NCI-H510A treated with DMSO at 0.1 percent for 48 hours (cell line): Measurements from ENCODE around the gene ACVR1.

ENCODE experiments used
- DNase-seq: peaks from one replicate; lab custom pipeline; 2025; lab: John Stamatoyannopoulos, UW

Gene ACVR1

GRCh38 chr2:157853211-157853610, 22.9 kb downstream of the ACVR1 start:
- no peak for DNase-seq

DNA sequence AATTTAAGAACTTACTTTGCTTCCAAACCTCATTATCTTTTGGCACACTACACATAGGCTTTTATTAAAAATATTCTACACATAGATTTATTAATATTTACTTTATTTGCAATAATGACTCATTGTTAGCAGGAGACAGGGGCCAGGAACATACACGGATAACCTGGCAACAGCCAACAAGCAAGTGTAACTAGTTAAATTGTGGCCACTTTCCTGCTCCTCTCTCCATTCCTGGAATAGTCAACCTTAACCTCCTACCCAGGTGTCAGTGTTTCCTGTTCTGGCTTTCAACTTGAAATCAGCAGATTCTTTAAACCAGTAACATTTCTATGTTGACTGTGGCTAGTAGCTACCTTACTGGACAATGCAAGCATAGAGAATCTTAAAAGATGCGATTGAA, 26.5 kb downstream of the ACVR1 start:
- DNase-seq = no peak

- no peak for DNase-seq
Observed at GRCh38 chr2:157848213-157848612, 27.9 kb downstream of the ACVR1 start.

- DNase-seq = peak; percentile 47
Observed at GRCh38 chr2:157845081-157845480, 31.0 kb downstream of the ACVR1 start.

DNA sequence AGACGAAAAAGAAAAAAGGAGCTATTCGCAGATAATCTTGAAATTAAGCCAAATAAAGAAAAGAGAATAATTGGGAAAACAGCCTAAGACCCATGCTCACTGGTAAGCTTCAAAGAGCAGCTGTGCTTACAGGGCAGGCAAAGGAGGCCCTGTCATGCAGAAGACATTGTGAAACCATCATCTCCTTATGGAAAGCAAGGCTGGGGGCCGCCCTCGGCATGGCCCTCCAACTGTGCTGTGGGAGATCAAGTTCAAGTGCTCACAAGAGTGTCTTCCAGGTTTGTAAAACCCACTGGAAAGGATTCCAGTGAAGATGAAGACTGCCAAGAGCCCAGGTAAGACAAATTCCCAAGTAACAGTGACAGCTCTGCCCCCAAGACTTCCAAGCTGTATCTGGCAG, 32.2 kb downstream of the ACVR1 start:
- DNase-seq = no peak

DNA sequence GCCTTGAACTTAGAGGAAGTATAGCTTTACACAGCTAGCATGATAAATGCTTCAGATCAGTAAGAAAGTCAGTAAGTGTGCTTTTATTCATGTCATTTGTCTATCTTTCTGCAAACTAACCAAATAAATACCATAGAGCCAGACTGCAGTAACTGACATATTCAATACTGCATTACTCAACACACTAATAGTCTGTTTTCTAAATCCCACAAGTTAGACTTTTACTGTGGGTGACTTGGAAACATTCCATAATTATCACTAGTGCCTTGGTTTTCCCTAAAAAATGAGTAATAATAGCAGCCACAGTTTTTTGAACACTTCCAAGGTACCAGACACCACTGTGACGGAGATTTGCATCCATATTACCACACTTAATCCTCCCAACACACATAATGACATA, 33.0 kb downstream of the ACVR1 start:
- DNase-seq = no peak

- no peak for DNase-seq
Observed at GRCh38 chr2:157842106-157842879, 33.8 kb downstream of the ACVR1 start.

DNA sequence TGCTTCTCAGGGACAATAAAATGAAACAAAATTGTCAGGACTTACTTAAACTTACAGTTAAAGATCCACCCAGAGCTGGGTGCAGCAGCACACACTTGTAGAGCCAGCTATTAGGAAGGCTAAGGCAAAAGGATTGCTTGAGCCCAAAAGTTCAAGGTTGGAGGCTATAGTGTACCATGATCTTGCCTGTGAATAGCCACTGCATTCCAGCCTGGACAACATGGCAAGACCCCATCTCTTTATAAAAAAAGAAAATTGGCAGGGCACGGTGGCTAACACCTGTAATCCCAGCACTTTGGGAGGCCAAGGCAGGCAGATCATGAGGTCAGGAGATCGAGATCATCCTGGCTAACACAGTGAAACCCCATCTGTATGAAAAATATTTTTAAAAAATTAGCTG, 34.6 kb downstream of the ACVR1 start:
- no peak for DNase-seq

- peak; percentile 63 for DNase-seq
Observed at GRCh38 chr2:157840568-157841156, 35.5 kb downstream of the ACVR1 start.

GRCh38 chr2:157839822-157840221, 36.3 kb downstream of the ACVR1 start:
- peak; percentile 48 for DNase-seq

DNA sequence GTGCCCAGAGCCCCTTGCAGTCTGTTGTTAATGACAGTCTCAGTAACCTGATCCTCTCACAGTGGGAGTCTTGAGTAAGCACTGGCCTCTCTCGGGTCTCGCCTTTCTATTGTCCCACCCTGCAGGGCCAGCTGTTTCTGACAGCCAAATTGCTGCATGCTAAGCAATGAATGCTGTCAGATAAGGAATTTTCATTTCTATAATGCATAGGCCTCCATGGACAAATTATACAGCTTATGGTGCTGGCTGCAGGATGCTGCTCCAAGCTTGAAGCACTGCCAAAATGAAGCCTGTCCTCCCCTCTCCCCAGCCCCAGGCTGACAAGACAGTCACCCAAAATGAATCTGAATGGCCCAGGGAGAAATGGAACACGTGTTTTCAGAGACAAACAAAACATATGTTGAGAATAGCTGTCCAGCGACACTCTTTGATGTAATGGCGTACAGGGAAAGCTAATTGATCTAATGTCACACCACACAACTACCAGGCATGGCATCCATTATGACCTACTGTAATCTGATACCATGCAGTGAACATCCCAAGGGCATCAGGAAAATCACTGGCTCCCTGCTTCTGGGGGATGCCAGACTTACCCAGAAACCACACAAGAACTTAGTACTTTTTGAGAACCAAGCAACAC, 36.8 kb downstream of the ACVR1 start:
- DNase-seq = peak; percentile 66

GRCh38 chr2:157838442-157839161, 37.5 kb downstream of the ACVR1 start:
- peak; percentile 69 for DNase-seq

DNA sequence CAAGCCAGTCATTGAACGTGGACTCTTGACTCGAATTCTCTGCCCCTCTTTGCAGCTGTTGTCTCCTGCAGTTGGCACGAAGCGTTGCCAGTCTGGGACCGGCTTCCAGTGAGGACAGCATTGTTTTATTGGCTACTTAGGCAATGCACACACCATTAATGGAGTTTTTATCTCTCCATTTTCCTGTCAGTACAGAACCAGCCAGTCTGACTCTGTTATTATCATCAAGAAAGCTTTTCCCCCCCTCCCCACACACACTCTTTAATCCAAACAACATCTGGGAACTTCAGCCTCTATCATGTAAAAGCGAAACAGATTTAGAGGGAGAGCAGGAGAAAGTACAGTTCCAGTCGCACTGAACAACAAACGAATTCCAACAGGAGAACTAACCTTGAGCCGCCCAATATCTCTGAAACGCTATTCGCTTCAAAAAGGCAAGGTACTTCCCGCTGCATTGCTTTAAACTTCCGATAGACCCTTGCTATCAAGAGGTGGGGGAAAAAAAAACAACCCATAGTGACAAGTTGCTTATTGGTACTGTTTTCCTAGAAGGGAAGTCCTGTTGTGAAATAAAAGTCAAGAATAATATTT, 38.2 kb downstream of the ACVR1 start:
- peak; percentile 55 for DNase-seq

DNA sequence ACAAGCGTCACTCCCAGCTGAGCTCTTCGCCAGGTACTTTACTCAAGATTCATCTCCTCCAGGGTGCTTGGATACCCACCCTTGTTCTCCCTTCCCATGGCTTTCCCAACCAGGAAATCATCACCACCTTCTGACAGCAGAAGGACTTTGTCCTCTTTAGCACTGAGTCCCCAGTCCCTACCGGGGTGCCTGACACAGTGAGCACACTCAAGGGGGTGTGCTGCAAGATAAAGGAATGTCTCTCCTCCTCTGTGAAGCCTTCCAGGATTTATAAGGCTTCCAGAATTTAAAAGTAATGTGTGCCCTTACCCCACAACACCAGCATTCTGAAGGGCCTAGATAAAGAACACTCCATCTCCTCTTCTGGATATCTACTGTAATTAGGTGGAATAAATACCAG, 39.6 kb downstream of the ACVR1 start:
- no peak for DNase-seq

DNA sequence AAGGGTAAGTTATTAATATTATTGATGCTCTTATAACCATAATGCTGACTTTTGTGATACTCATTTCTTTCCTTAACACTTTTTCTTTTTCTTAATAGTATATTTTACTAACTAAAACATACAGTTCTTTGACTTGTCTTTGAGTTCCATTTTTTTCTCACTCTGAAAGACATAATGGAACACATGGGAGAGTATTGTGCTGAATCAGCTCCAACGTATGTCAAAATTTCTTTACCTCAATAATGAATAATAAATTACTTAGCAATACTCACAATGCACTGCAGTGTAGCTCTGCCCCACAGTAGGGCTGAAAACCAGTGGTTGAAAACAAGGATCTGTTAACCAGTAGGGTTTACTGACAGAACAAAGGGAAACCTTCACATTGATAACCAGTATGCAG, 40.7 kb downstream of the ACVR1 start:
- DNase-seq = no peak

DNA sequence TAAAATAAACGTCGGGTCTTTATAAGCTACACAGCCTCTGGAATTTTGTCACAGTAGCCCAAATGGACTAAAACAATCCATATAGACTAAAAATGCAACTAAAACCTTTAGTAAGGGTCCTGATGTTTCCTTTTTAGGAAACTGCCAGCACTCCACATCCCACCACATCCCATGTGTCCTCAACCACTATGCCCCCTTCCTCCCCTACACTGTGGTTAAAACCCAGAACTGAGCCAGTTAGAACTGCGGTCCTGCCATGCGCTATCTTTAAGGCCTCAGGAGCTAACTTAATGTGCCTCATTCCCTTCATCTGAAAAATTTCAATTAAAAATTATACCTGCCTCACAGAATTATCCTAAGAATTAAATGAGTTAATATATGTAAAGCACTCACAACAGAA, 41.1 kb downstream of the ACVR1 start:
- no peak for DNase-seq

GRCh38 chr2:157833721-157834120, 42.4 kb downstream of the ACVR1 start:
- DNase-seq = no peak

- no peak for DNase-seq
Observed at GRCh38 chr2:157831573-157832315, 44.4 kb downstream of the ACVR1 start.

- no peak for DNase-seq
Observed at GRCh38 chr2:157830696-157831570, 45.2 kb downstream of the ACVR1 start.

DNA sequence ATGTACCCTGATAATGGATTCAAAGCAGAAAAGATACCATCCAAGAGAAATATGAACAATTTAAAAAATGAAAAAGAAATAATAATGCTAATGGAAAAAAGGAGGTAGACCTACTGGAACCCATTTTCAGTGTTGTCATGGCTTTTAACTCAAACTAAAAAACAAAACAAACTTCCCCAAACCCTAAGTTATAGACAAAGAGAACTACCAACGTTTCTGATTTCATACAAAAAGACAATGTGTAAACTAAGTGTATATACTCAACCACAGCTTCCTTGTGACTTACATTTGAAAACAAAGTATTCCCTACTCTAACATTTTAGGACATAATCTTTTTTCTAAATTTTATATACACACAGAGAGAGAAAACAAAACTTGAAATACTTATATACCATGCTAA, 45.9 kb downstream of the ACVR1 start:
- DNase-seq = no peak

GRCh38 chr2:157827377-157827776, 48.8 kb downstream of the ACVR1 start:
- no peak for DNase-seq
